Activated CD4-positive, alpha-beta T cell treated with anti-CD3 and anti-CD28 coated beads for 36 hours (primary cell): ENCODE results near the gene OCRL. TPM values are rescaled to one million over a fixed set of nuclear protein-coding genes. Genes with fewer than 3 reads are reported as not detected.

ENCODE experiments used
- ATAC-seq: fragments of 200-7000 bp; cut with Tn5 transposase; one replicate; pipeline ENCODE4 v1.10.0; 2021; ENCODE audit warnings: mild to moderate bottlenecking, moderate library complexity
- CTCF ChIA-PET: fragments of 350-600 bp; sonication (Branson Sonifier 250); formaldehyde crosslinking; loops from one replicate; lab custom pipeline; 2021; ENCODE audit warnings: antibody characterized with exemption; lab: Charles Lee
- POLR2A ChIA-PET: fragments of 350-600 bp; sonication (Branson Sonifier 250); formaldehyde crosslinking; loops from one replicate; lab custom pipeline; 2021; ENCODE audit warnings: antibody characterized with exemption, inconsistent platforms; lab: Charles Lee
- DNase-seq: peaks from one replicate; pipeline ENCODE4 v3.0.0-alpha.2; 2020
- H3K27ac Mint-ChIP-seq: one replicate; pipeline ENCODE4 v1.8.0; 2021; ENCODE audit warnings: mixed read lengths
- H3K27me3 Mint-ChIP-seq: one replicate; pipeline ENCODE4 v1.8.0; 2021; ENCODE audit warnings: mixed read lengths
- H3K36me3 Mint-ChIP-seq: one replicate; pipeline ENCODE4 v1.8.0; 2021; ENCODE audit warnings: low read depth, mixed read lengths
- H3K4me1 Mint-ChIP-seq: one replicate; pipeline ENCODE4 v1.8.0; 2021; ENCODE audit warnings: mixed read lengths
- H3K4me3 Mint-ChIP-seq: one replicate; pipeline ENCODE4 v1.8.0; 2021; ENCODE audit warnings: mild to moderate bottlenecking, moderate library complexity, mixed read lengths
- H3K9me3 Mint-ChIP-seq: one replicate; pipeline ENCODE4 v1.8.0; 2021; ENCODE audit warnings: low read depth, mixed read lengths
- intact Hi-C, 2 experiments: fragments of 100-400 bp; cut with DNase I in 1 of 2; cut with micrococcal nuclease in 1 of 2; formaldehyde crosslinking; loops; one replicate each; pipeline versions ENCODE4 v1.14.2 to v1.15.1; 2022 to 2024; cut with DNase I, micrococcal nuclease
- total RNA-seq, 2 experiments: library from RNA; stranded (reverse); gene quantifications; one replicate each; pipeline ENCODE4 v1.2.3, GENCODE V29; 2021

OCRL gene
- total RNA-seq, 2 experiments from 2014 or later = 3.5 to 3.8 TPM

DNA sequence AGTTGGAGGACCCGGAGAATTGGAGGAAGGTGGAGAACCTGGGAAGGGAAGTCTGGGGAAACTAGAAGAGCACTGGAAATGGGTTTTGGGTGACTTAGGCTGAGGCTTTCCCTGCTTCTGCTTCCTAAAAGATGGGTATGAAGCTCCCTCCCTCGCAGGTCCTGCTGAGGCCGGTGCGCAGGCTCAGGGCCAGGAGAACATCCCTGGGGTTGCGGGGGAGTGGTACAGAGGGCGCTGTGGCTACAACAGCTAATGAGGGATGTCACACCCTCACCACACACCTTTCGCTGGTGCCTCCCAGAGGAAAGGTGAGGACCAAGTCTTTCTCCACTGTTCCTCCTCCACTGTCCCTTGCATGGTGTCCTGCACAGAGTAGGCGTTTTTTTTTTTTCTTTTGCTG is 98.9 kb downstream of the OCRL start:
- intact Hi-C loops = no loop called here
- ATAC-seq (no peak), DNase-seq (no peak)
- Mint-ChIP-seq H3K36me3 (no peaks in the 10 kb centered on the region), H3K4me3 (no peak overlapping the region), H3K4me1 (no peaks in the 10 kb centered on the region), H3K9me3 (no peaks in the 10 kb centered on the region), H3K27me3 (no peaks in the 10 kb centered on the region), H3K27ac (no peak overlapping the region)
- ChIA-PET CTCF (interaction anchor here (0.5 to 1.8 kb wide), 6 partner anchors 12 to 287 kb away, joined by 3 to 7 read pairs (median 4); partner anchors contain the start of gene UTP14A), POLR2A (no interaction called here)

DNA sequence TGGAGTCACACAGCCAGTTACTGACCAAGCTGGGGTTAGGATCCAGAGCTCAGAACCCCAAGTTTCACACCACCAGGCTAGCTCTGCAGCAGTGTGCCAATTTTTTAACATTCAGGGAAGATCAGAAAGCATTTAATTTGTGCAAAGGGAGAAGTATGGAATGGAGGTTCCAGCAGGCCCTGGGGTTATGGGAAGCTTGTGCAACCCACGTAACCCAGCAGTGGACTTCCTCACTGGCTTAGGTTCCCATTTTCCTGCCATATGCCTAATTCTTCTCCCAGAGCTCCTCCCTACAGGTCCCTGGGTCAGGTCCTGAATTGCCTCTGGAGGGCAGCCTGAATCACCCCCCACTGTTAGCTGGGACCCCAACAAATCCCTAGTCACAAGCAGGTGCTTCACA is 100.7 kb downstream of the OCRL start:
- H3K27me3 Mint-ChIP-seq = no peaks in the 10 kb centered on the region
- no peaks in the 10 kb centered on the region for H3K36me3 Mint-ChIP-seq
- no peak overlapping the region for H3K4me3 Mint-ChIP-seq
- DNase-seq (no peak), ATAC-seq (no peak)
- H3K4me1 Mint-ChIP-seq = no peaks in the 10 kb centered on the region
- POLR2A ChIA-PET = interaction anchor here (0.5 kb wide), 1 partner anchor 179 kb away, joined by 3 read pairs; no protein-coding TSS in a partner anchor
- CTCF ChIA-PET = interaction anchor here (0.7 to 1.3 kb wide), 3 partner anchors 36 to 85 kb away, joined by 3 to 4 read pairs (median 4); no protein-coding TSS in a partner anchor
- no peaks in the 10 kb centered on the region for H3K9me3 Mint-ChIP-seq
- no peak overlapping the region for H3K27ac Mint-ChIP-seq
- intact Hi-C loops = no loop called here

DNA sequence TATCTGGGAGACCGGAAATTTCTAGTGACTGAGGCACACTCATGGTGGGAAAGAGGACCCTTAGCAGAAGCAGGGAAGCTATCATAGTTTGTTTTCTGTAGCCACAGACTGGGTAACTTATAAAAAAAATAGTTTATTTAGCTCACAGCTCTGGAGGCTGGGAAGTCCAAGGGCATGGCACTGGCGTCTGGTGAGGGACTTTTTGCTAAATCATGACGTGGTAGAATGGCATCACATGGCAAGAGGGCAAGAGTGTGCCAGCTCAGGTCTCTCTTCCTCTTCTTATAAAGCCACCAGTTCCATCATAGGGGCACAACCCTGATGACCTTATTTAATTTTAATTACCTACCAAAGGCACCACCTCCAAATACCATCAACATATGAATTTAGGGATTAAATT is 101.4 kb downstream of the OCRL start:
- no peaks in the 10 kb centered on the region for H3K9me3 Mint-ChIP-seq
- no peaks in the 10 kb centered on the region for H3K4me1 Mint-ChIP-seq
- ATAC-seq (no peak), DNase-seq (no peak)
- H3K27me3 Mint-ChIP-seq = no peaks in the 10 kb centered on the region
- no peak overlapping the region for H3K4me3 Mint-ChIP-seq
- H3K27ac Mint-ChIP-seq = no peak overlapping the region
- no peaks in the 10 kb centered on the region for H3K36me3 Mint-ChIP-seq
- intact Hi-C loops = no loop called here
- POLR2A ChIA-PET = no interaction called here
- CTCF ChIA-PET = interaction anchor here (0.6 to 1.3 kb wide), 4 partner anchors 36 to 1196 kb away, joined by 3 to 4 read pairs (median 3); no protein-coding TSS in a partner anchor

DNA sequence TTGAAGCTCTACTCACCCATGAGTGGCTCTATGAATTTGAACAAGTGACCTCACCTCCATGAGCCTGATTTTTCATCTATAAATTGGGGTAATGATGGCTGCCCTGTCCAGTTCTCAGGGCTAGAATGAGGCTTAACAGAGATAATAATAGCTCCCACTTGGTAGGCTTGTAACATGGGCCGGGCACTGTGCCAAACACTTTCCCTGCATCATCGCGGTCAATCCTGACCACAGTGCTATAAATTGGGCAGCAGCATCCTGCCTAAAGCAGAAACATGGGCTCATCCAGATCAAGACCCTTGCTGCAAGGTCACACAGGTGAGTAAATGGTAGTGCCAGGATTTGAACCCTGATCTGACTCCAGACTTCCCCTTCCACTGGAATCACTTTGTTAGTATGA is 101.9 kb downstream of the OCRL start:
- Mint-ChIP-seq H3K4me1 (no peaks in the 10 kb centered on the region), H3K27ac (no peak overlapping the region), H3K9me3 (no peaks in the 10 kb centered on the region), H3K27me3 (no peaks in the 10 kb centered on the region), H3K4me3 (no peak overlapping the region), H3K36me3 (no peaks in the 10 kb centered on the region)
- no peak for ATAC-seq
- POLR2A ChIA-PET = no interaction called here
- CTCF ChIA-PET = interaction anchor here (0.6 to 1.3 kb wide), 3 partner anchors 84 to 1196 kb away, joined by 3 read pairs; no protein-coding TSS in a partner anchor
- no peak for DNase-seq
- intact Hi-C loops = no loop called here

Other genes starting within 250 kb of the OCRL start
- gene SMARCA1, start 16.8 kb upstream of the OCRL start, total RNA-seq = under 1 TPM; 0.21 to 0.23 TPM
- gene APLN, start 114.7 kb downstream of the OCRL start, total RNA-seq = 1 to 10 TPM; 1.9 to 2.1 TPM
- gene XPNPEP2, start 198.7 kb downstream of the OCRL start, total RNA-seq = under 1 TPM; 0.43 to 0.63 TPM
- gene SASH3, start 239.7 kb downstream of the OCRL start, total RNA-seq = 100 to 1,000 TPM; 118 to 126 TPM